Measurements from ENCODE around the gene LIN52. TPM values are rescaled to one million over a fixed set of nuclear protein-coding genes. Genes with fewer than 3 reads are reported as not detected.

LIN52 gene
- total and polyA plus RNA-seq, 2 of the 8 experiments (the other 6 are each of a cell fraction or from before 2014, with no cell fraction given) = 6.8 to 11.6 TPM

- TF ChIP-seq CHD7 (IDR thresholded peaks at IDR 0.05; ENCODE audit: insufficient replicate concordance, low read length) = no peak
- no peak for TF ChIP-seq NANOG (IDR thresholded peaks at IDR 0.05; ENCODE audit: insufficient read depth, low read depth, low read length, poor library complexity, severe bottlenecking)
- no peak for TF ChIP-seq EZH2 (IDR thresholded peaks at IDR 0.05; ENCODE audit: low read depth, low read length, severe bottlenecking)
- TF ChIP-seq CEBPB (IDR thresholded peaks at IDR 0.05; ENCODE audit: low read depth, low read length) = no peak
Observed at GRCh38 chr14:74249433-74250375, 164.9 kb downstream of the LIN52 start (continued).

Measured in H1 (cell line).